ENCODE measurements around the gene GNAT3.

GNAT3 gene

DNA sequence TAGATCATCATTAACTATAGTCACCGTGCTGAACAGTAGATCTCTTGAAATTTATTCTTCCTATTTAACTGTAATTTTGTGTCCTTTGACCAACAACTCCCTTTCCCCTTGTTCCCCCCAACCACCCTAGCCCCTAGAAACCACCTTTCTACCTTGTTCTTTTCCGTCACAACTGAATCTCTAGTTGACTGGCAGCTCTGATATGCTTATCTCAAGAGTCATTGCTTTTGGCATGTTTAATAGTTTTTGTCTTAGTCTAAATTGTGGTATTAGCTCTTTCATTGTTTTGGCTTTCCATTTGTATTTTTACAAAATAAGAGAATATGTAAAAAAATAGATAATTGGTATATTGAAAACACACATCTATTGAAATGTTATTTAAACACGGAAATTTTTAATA lies 1.8 kb downstream of the GNAT3 start:
- Histone ChIP-seq H3K4me3 (ENCODE audit: severe bottlenecking) (no peak overlapping the region), H3K27ac (ENCODE audit: poor library complexity, severe bottlenecking) (no peak overlapping the region), H3K9me3 (ENCODE audit: severe bottlenecking) (no peaks in the 10 kb centered on the region), H3K27me3 (ENCODE audit: insufficient read depth, poor library complexity, severe bottlenecking) (no peaks in the 10 kb centered on the region), H3K36me3 (ENCODE audit: low read depth) (no peaks in the 10 kb centered on the region; the same call in 1 of the 2 replicates), H3K4me1 (ENCODE audit: insufficient read depth, poor library complexity, severe bottlenecking) (no peaks in the 10 kb centered on the region)
- TF ChIP-seq CTCF (IDR thresholded peaks at IDR 0.05; ENCODE audit: poor library complexity, severe bottlenecking): no peak
- DNase-seq (ENCODE audit: low spot score): no peak
- no peak for ATAC-seq (ENCODE audit: low read depth)

- H3K27ac ChIP-seq (ENCODE audit: poor library complexity, severe bottlenecking): no peak overlapping the region
These were observed 3.4 kb downstream of the GNAT3 start for GRCh38 chr7:80508440-80508839.

GRCh38 chr7:80505900-80506500 lies 5.9 kb downstream of the GNAT3 start:
- TF ChIP-seq CTCF (IDR thresholded peaks at IDR 0.05; ENCODE audit: poor library complexity, severe bottlenecking): no peak
- no peaks in the 10 kb centered on the region for H3K4me1 ChIP-seq (ENCODE audit: insufficient read depth, poor library complexity, severe bottlenecking)
- no peak for ATAC-seq (ENCODE audit: low read depth)
- H3K4me3 ChIP-seq (ENCODE audit: severe bottlenecking): no peak overlapping the region
- H3K9me3 ChIP-seq (ENCODE audit: severe bottlenecking): no peaks in the 10 kb centered on the region
- H3K27ac ChIP-seq (ENCODE audit: poor library complexity, severe bottlenecking): no peak overlapping the region
- DNase-seq (ENCODE audit: low spot score): no peak
- no peaks in the 10 kb centered on the region for H3K27me3 ChIP-seq (ENCODE audit: insufficient read depth, poor library complexity, severe bottlenecking)
- no peaks in the 10 kb centered on the region; the same call in 1 of the 2 replicates for H3K36me3 ChIP-seq (ENCODE audit: low read depth)

More at GRCh38 chr7:80508440-80508839, 3.4 kb downstream of the GNAT3 start:
- Histone ChIP-seq H3K9me3 (ENCODE audit: severe bottlenecking) (no peaks in the 10 kb centered on the region), H3K27me3 (ENCODE audit: insufficient read depth, poor library complexity, severe bottlenecking) (no peaks in the 10 kb centered on the region), H3K4me1 (ENCODE audit: insufficient read depth, poor library complexity, severe bottlenecking) (no peaks in the 10 kb centered on the region), H3K4me3 (ENCODE audit: severe bottlenecking) (no peak overlapping the region), H3K36me3 (ENCODE audit: low read depth) (no peaks in the 10 kb centered on the region; the same call in 1 of the 2 replicates)
- DNase-seq (ENCODE audit: low spot score): no peak
- ATAC-seq (ENCODE audit: low read depth): no peak
- TF ChIP-seq CTCF (IDR thresholded peaks at IDR 0.05; ENCODE audit: poor library complexity, severe bottlenecking): no peak

GRCh38 chr7:80500325-80500724 lies 11.5 kb downstream of the GNAT3 start:
- H3K36me3 ChIP-seq (ENCODE audit: low read depth): no peaks in the 10 kb centered on the region
- H3K27ac ChIP-seq (ENCODE audit: poor library complexity, severe bottlenecking): peak overlapping the region; percentile 96
- no peaks in the 10 kb centered on the region for H3K9me3 ChIP-seq (ENCODE audit: severe bottlenecking)
- no peak overlapping the region for H3K4me3 ChIP-seq (ENCODE audit: severe bottlenecking)
- no peaks in the 10 kb centered on the region for H3K27me3 ChIP-seq (ENCODE audit: insufficient read depth, poor library complexity, severe bottlenecking)
- TF ChIP-seq CTCF (IDR thresholded peaks at IDR 0.05; ENCODE audit: poor library complexity, severe bottlenecking): no peak
- no peak for DNase-seq (ENCODE audit: low spot score)
- peaks cover 31% of the 10 kb centered on the region for H3K4me1 ChIP-seq (ENCODE audit: insufficient read depth, poor library complexity, severe bottlenecking)
- no peak for ATAC-seq (ENCODE audit: low read depth)

DNA sequence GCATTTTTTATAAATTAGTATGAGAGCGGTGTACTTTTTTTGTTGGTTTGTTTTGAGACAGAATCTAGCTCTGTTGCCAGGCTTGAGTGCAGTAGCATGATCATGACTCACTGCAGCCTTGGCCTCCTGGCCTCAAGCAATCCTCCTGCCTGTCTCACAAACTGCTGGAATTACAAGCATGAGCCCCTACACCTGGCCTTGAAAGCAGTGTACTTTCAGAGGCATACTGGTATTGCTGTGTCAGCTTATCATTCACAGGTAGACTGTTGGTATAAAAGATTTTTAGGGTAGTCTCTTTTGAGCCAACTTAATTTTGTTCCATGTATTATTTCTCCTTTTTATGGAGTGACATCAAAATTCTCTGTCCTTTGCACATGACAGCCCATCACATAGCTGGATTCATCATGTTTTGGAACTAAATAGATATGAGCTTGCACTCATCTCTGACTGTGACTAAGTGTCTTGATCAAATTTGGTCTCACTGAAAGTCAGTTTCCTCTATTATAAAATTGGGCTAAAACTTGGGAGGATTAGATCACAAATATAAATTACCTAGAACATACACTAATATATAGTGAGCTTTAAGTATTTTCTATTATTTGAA lies 12.4 kb downstream of the GNAT3 start:
- Histone ChIP-seq H3K27ac (ENCODE audit: poor library complexity, severe bottlenecking) (peak overlapping the region; percentile 96), H3K36me3 (ENCODE audit: low read depth) (no peaks in the 10 kb centered on the region), H3K27me3 (ENCODE audit: insufficient read depth, poor library complexity, severe bottlenecking) (no peaks in the 10 kb centered on the region), H3K9me3 (ENCODE audit: severe bottlenecking) (no peaks in the 10 kb centered on the region), H3K4me1 (ENCODE audit: insufficient read depth, poor library complexity, severe bottlenecking) (peaks cover 31% of the 10 kb centered on the region), H3K4me3 (ENCODE audit: severe bottlenecking) (no peak overlapping the region)
- ATAC-seq (ENCODE audit: low read depth): peak; percentile 99
- DNase-seq (ENCODE audit: low spot score): peak; percentile 90
- no peak for TF ChIP-seq CTCF (IDR thresholded peaks at IDR 0.05; ENCODE audit: poor library complexity, severe bottlenecking)

Data from RWPE2 (cell line).